T-helper 2 cell treated with Interferon-gamma antibody and Interleukin-4, amounts not matched to agents 100 ng/mL and 5 ng/mL, for 36 hours (primary cell): Measurements from ENCODE around the gene TTN. TPM values are rescaled to one million over a fixed set of nuclear protein-coding genes. Genes with fewer than 3 reads are reported as not detected.

ENCODE experiments used
- intact Hi-C: fragments of 100-400 bp; cut with micrococcal nuclease; formaldehyde crosslinking; loops from one replicate; pipeline ENCODE4 v1.15.1; 2023
- total RNA-seq: library from RNA; stranded (reverse); gene quantifications from 2 replicates; pipeline ENCODE4 v1.2.3, GENCODE V29; 2022

Gene TTN
- total RNA-seq, 1 donor from 2014 or later = 12.4 TPM

DNA sequence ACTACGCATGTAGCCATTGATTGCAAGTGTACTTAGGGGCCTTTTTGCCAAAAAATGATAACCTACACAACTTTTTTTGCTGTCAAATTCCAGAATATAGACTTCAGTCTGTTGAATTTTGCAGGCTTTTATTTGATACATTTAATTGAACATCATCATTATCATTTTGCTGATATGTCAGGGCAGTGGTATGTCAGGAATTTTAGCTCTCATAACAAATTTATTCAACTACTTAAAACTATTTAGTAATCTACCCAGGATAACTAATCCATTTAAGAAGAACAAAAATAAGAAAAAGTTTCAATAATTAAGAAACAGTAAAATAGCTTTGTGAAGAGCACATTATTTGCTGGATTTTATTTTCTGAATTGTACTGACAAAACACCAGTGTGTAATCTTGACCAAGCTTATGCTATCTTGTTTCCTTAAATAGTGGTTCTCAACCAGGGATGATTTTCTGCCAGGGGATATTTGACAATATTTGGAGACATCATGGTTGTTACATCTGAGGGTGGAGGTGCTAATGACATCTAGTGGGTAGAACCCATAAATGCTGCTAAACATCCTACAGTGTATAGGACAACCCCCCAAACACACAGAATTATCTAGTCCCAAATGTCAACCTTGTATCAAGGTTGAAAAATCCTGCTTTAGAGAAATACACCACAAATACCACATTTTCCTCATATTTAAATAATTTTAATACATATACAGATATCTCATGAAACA lies 12.1 kb upstream of the TTN start:
- intact Hi-C loops = loop anchor here (5.0 kb wide), 1 partner anchor 53 kb away; no protein-coding TSS in a partner anchor

- intact Hi-C loops = no loop called here
Observed at GRCh38 chr2:178811901-178812300, 4.7 kb upstream of the TTN start.

DNA sequence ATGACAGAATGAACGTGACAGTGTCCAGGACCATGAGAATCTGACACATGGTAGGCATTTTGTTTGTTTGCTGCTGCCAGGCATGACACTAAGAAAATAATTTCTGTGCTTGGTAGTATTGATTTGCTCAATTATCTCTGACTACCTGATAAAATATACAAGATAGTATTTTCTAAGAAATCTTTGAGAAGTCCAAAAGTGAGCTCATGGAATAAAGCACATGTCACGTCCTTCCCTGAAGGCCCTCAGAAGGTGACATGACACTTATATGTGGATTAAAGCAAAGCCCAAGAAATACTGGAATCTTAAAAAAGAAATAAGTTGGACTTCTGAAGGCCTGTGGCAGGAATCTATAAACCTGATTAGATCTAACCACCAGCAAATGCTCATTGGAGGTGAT lies 3.8 kb upstream of the TTN start:
- intact Hi-C loops = no loop called here

- intact Hi-C loops = no loop called here
Observed at GRCh38 chr2:178810422-178810821, 3.2 kb upstream of the TTN start.

DNA sequence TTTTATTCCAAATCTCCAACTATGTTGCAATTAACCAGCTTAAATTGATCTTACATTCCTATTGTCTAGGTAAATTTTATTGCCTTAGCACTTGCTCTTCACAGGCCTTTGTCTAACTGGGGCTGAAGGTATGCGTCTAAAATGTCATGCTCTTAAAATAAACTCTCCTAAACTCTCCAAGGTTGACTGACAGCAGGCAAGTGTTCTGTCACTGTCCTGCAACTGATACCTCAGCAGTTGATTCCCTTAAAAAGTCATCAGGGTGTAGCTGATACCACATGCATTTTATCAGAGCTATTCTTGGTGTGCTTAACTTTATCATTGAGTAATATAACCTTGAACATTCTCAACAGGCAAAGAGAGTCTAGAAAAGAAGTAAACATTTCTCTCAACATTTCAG lies 680 bp downstream of the TTN start:
- intact Hi-C loops = no loop called here

GRCh38 chr2:178805457-178805856 lies 1.8 kb downstream of the TTN start:
- intact Hi-C loops = no loop called here

GRCh38 chr2:178804791-178805190 lies 2.4 kb downstream of the TTN start:
- intact Hi-C loops = no loop called here

DNA sequence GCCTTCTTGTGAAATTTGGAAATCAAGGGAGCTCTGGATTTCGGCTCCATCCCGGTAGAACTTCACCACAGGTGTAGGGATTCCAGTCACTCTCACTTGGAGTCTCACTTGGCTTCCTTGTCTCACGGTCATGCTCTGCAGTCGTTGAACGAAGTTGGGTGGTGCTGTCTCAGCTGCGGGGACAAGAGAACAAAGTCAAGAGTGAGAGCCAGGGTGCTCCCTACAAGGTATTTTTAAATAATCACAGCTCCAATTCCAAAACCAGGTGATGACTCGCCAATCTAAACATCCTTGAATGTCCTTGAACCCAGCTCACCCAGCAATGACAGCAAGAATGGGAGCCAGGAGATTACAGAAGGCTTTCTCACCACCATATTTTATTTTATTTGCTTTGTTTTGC lies 6.7 kb downstream of the TTN start:
- intact Hi-C loops = no loop called here

- intact Hi-C loops = no loop called here
Observed at GRCh38 chr2:178799305-178799704, 7.9 kb downstream of the TTN start.

DNA sequence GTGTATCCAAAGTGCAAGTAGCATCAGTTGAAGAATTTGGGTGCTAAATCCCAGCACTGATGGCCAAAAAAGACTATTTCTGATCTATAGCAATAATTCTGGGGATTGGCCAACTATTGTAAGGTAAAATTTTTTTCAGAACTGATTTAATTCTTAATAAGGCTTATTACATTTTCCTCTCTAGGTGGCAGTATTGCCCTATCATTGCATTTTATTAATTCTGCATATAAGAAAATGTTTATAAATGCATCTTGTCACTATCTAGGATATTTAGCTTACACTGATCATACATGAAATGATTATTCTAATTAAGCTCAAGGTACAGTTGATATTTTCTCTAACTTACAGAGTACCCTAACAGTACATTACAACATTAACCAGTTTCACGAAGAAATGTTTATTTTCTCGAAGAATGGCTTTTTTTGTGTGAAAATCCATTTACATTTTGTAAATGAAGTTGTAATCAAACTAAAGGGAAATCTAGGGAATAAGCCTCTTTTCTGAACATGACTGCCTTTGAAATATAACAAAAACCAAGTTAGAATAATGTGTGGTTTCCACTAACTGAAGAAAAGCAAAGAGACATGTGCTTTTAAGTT lies 11.0 kb downstream of the TTN start:
- intact Hi-C loops = loop anchor here (1.0 to 2.0 kb wide), 4 partner anchors 118 to 955 kb away; no protein-coding TSS in a partner anchor

DNA sequence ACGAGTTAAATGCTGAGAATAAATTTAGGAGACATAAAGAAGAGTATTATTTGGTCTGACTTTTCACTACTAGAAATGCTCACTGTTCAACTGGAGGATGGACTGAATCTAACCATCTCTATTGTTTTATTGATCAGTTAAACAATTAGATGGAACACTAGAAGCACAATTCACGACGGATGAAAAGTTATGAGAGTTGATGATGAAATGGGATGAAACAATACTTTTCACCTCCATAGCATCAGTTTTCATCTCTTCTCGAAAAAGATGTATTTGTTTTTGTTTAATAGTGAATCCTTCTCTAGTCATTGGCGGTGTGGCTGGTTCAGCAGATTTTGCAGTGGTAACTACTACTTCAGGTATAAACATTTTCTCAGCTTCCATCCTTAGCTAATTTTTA lies 19.3 kb downstream of the TTN start:
- intact Hi-C loops = no loop called here

GRCh38 chr2:178787155-178787554 lies 20.1 kb downstream of the TTN start:
- intact Hi-C loops = no loop called here

DNA sequence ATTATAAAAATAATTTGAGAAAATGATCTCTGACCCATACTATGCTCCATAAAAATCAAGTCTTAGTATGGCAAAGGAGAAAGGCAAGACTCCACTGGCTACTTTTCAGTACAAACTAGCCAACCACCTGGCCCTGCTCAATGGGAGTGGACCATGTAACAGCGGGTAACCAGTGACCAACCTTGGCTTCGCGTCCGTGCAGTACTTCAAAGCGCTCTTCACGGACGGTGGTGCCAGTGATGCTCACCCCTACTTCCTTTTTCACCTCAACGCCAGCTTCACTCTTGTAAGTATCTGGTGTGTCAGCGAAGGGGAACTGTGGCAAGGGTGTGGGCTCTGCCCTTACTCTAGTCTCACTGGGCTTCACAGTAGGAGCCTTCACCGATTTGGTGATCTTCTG lies 23.3 kb downstream of the TTN start:
- intact Hi-C loops = no loop called here

DNA sequence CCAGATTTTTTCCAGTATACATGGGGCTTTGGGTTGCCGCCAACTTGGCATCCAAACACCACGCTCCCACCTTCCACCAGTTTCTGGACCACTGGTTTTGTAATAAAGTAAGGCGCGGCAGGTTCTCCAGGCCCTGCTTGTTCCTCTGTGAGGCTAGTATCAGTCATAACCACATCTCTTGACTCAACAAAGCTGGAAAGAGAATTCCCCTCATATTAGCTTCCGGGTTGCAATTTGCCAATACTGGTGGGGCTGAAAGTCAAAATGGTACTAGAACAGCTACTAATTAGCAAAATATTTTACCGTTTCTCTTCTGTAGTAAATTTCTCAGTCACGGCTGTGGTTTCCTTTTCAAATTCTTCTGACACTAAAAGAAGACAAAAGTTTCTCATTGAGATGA lies 25.0 kb downstream of the TTN start:
- intact Hi-C loops = no loop called here

- intact Hi-C loops = no loop called here
Observed at GRCh38 chr2:178777577-178777976, 29.6 kb downstream of the TTN start.

DNA sequence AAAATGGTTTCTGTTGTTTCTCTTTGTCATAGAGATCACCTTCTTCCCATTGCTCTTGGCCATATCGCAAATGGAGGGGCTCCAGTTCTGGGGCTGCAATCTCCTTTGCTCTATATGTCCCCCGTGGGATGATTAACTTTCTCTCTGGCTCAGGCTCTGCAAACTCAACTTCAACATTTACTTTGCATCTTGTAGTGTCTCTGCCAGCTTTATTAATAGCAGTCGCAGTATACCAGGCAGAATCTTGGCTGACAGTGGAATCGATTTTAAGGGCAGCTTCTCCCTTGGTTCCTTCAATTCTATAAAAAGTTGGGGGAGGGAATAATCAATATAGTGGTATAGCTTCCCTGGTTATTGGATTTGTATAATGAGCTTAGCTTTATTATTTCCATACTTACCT lies 30.5 kb downstream of the TTN start:
- intact Hi-C loops = no loop called here

GRCh38 chr2:178775975-178776374 lies 31.2 kb downstream of the TTN start:
- intact Hi-C loops = no loop called here

- intact Hi-C loops = no loop called here
Observed at GRCh38 chr2:178770518-178770917, 36.7 kb downstream of the TTN start.

DNA sequence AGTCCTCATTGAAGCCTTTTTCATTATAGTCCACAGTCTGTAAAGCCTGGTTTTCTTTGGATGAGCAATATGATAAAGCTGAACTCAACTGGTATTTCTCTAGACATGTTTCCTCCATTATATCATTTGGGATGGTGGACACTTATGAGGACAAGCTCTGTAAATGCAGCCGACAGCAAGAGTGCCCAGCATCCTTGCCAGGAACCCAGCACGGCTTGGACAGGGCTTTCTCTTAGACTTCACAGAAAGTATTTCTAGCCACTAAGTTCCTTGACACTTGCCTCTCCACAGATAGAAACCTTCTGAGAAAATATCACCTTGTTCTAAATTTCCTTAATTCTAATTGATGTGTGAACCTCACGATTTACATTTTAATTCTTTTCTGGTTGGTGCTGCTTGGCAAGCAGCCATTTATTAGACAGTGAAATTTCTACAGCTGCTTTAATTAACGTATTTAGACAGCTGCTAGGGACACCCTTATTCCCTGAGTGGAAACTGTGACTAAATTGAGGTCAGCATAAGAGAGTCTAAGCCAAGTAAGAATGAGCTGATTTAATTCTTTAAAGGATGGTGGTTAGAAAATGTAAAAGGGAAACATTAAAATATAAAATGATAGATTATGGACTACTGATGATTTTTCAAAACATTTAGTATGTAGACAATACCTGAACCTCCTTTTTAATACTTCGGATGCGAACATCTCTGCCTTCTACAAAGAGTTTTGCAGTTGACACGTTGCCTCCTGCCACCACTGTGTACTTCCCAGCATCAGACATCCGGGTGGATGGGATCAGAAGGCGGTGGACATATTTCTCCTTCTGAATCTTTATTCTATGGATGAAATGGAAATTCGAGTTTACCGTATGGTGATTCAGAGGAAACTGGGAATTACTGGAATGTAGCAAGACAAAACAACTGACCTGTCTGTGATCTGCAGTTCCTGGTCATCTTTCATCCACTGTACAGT lies 39.8 kb downstream of the TTN start:
- intact Hi-C loops = loop anchor here (10.0 kb wide), 1 partner anchor 357 kb away; no protein-coding TSS in a partner anchor

DNA sequence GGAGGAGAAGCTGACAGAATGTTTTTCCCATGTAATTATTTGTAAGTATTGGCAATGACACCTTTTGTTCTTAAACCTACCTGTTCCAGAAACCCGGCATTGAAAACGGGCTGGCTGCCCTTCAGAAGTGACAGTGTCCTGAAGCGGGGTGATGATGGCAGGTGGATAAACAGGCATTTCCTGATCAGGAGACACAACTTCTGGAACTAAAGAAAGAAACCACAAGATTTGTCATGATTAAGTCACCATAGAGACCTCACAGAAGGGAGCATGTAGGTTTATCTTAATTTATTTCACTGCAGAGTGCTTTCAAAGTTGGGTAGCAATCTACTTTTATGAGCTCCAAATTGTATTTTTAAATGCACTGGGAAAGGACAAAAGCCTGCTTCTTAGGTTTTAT lies 43.1 kb downstream of the TTN start:
- intact Hi-C loops = loop anchor here (5.0 to 10.0 kb wide), 2 partner anchors 361 to 678 kb away; no protein-coding TSS in a partner anchor

- intact Hi-C loops = loop anchor here (1.0 to 10.0 kb wide), 6 partner anchors 129 to 989 kb away; no protein-coding TSS in a partner anchor
Observed at GRCh38 chr2:178761759-178762371, 45.4 kb downstream of the TTN start.
